Caco-2 (cell line): ENCODE measurements around the gene FOXD2. TPM values are rescaled to one million over a fixed set of nuclear protein-coding genes. Genes with fewer than 3 reads are reported as not detected.

Experiments used
- BruUV-seq: library from RNA; stranded (reverse); fragments of 400-500 nt; replicated peaks from 2 replicates; lab custom pipeline; 2021; lab: Mats Ljungman, UMichigan
- CTCF ChIA-PET: fragments of 300-600 bp; sonication (Branson Sonifier 250); formaldehyde crosslinking; loops from one replicate; lab custom pipeline; 2022; ENCODE audit warnings: antibody characterized with exemption; lab: Charles Lee
- POLR2A ChIA-PET: fragments of 300-600 bp; sonication (Branson Sonifier 250); formaldehyde crosslinking; loops from one replicate; lab custom pipeline; 2022; ENCODE audit warnings: antibody characterized with exemption; lab: Charles Lee
- DNase-seq, 2 experiments: peaks; one replicate each; pipeline versions ENCODE4 v3.0.0 to v3.0.0-alpha.2; 2020 to 2022
- H3K27me3 ChIP-seq: replicated peaks from 2 replicates; pipeline ENCODE4 v1.6.0; 2011; ENCODE audit warnings: low read length; ENCODE audit not compliant: control insufficient read depth, insufficient read depth
- H3K36me3 ChIP-seq: 2 replicates; pipeline ENCODE4 v1.5.1; 2011; ENCODE audit warnings: low read length; ENCODE audit not compliant: control insufficient read depth, insufficient read depth
- H3K4me1 ChIP-seq: fragments of 250-450 bp; sonication (Bioruptor Pico); 2 replicates; pipeline ENCODE4 v1.5.1; 2020; ENCODE audit warnings: mild to moderate bottlenecking
- H3K4me3 ChIP-seq: 2 replicates; pipeline ENCODE4 v1.5.1; 2011; ENCODE audit warnings: low read depth, mild to moderate bottlenecking, control low read depth, low read length
- H3K9me3 ChIP-seq: fragments of 250-450 bp; sonication (Bioruptor Pico); 2 replicates; pipeline ENCODE4 v1.5.1; 2020; ENCODE audit warnings: mild to moderate bottlenecking, moderate library complexity
- H3K27ac Mint-ChIP-seq: one replicate; pipeline ENCODE4 v1.8.0; 2022; ENCODE audit warnings: mixed read lengths; ENCODE audit not compliant: unreplicated experiment
- H3K27me3 Mint-ChIP-seq: one replicate; pipeline ENCODE4 v1.8.0; 2022; ENCODE audit warnings: mixed read lengths; ENCODE audit not compliant: insufficient read depth, unreplicated experiment
- H3K36me3 Mint-ChIP-seq: one replicate; pipeline ENCODE4 v1.8.0; 2022; ENCODE audit warnings: mild to moderate bottlenecking, mixed read lengths; ENCODE audit not compliant: insufficient read depth, unreplicated experiment
- H3K4me1 Mint-ChIP-seq: one replicate; pipeline ENCODE4 v1.8.0; 2022; ENCODE audit warnings: low read depth, mixed read lengths; ENCODE audit not compliant: unreplicated experiment
- H3K4me3 Mint-ChIP-seq: one replicate; pipeline ENCODE4 v1.8.0; 2022; ENCODE audit warnings: mild to moderate bottlenecking, moderate library complexity, mixed read lengths; ENCODE audit not compliant: unreplicated experiment
- H3K9me3 Mint-ChIP-seq: one replicate; pipeline ENCODE4 v1.8.0; 2022; ENCODE audit warnings: mixed read lengths; ENCODE audit not compliant: unreplicated experiment
- intact Hi-C: fragments of 100-400 bp; cut with micrococcal nuclease; formaldehyde crosslinking; loops from one replicate; pipeline ENCODE4 v1.10.0; 2022; ENCODE audit not compliant: unreplicated experiment
- total RNA-seq: library from RNA; stranded (reverse); gene quantifications from 2 replicates; pipeline ENCODE4 v1.2.3, GENCODE V29; 2022
- TF ChIP-seq, protein P1 (sequence below), 2 experiments: fragments of 200-600 bp in 1 of 2; IDR thresholded peaks; 1 replicate in 1 of 2; 2 replicates in 1 of 2; pipeline versions ENCODE4 v1.5.1 to v1.8.0; 2011 to 2022; ENCODE audit warnings: antibody characterized with exemption in 1 of 2, control low read depth in 1 of 2, inconsistent platforms in 1 of 2, low read depth in 1 of 2, low read length in 1 of 2, mild to moderate bottlenecking in 1 of 2, moderate library complexity in 1 of 2; ENCODE audit not compliant: insufficient read depth in 1 of 2, severe bottlenecking in 1 of 2, unreplicated experiment in 1 of 2

Gene FOXD2
- total RNA-seq, 1 experiment from 2014 or later: 4.6 TPM

DNA sequence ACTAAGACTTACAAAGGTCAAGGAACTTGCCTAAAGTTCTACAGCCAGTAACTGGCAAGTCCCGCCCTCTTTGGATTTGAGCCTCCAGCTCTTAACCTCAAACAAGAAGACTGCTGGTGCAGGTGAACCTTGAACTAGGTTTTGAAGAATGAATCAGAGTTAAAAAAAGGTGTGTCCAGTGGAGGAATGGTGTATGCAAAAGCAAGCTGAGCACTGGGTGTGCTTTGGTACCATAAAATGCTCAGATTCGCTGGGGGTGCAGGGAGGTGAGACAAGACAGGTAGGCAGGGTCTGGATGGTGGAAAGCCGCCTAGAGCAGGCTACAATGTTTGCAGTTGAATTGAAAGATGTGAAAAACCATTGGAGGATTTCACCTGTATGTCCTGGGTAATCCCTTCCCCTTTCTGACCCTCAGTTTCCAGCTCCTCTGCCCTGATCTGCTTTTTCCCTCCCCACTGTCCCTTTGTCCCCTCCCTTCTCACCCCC is 39.8 kb downstream of the FOXD2 start:
- Mint-ChIP-seq H3K4me3 (peak overlapping the region; percentile 67), H3K36me3 (peaks cover 5% of the 10 kb centered on the region), H3K4me1 (peaks cover 47% of the 10 kb centered on the region), H3K9me3 (no peaks in the 10 kb centered on the region), H3K27ac (peak overlapping the region; percentile 94), H3K27me3 (no peaks in the 10 kb centered on the region)
- ChIA-PET CTCF (interaction anchor here (0.6 to 3.6 kb wide), 18 partner anchors 10 to 286 kb away, joined by 3 to 71 read pairs (median 4); partner anchors contain the start of genes CMPK1 and FOXD2), POLR2A (interaction anchor here (0.5 to 1.7 kb wide), 8 partner anchors 30 to 781 kb away, joined by 3 to 23 read pairs (median 5); partner anchors contain the start of genes FOXD2 and STIL)
- TSS peak; percentile 38 for BruUV-seq
- peaks cover 50% of the 10 kb centered on the region for H3K4me1 ChIP-seq
- intact Hi-C loops: loop anchor here (1.0 kb wide), 4 partner anchors 26 to 233 kb away; no protein-coding TSS in a partner anchor
- no peaks in the 10 kb centered on the region for H3K27me3 ChIP-seq
- peak overlapping the region; percentile 13; the same call in 1 of the 2 replicates for H3K4me3 ChIP-seq
- peak; percentile 83 to 88 for DNase-seq
- TF ChIP-seq, protein P1, sequence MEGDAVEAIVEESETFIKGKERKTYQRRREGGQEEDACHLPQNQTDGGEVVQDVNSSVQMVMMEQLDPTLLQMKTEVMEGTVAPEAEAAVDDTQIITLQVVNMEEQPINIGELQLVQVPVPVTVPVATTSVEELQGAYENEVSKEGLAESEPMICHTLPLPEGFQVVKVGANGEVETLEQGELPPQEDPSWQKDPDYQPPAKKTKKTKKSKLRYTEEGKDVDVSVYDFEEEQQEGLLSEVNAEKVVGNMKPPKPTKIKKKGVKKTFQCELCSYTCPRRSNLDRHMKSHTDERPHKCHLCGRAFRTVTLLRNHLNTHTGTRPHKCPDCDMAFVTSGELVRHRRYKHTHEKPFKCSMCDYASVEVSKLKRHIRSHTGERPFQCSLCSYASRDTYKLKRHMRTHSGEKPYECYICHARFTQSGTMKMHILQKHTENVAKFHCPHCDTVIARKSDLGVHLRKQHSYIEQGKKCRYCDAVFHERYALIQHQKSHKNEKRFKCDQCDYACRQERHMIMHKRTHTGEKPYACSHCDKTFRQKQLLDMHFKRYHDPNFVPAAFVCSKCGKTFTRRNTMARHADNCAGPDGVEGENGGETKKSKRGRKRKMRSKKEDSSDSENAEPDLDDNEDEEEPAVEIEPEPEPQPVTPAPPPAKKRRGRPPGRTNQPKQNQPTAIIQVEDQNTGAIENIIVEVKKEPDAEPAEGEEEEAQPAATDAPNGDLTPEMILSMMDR (IDR thresholded peaks at IDR 0.05; ENCODE audit: insufficient read depth in 1 of 2, low read depth in 1 of 2, low read length in 1 of 2, severe bottlenecking in 1 of 2, unreplicated experiment in 1 of 2): no peak
- no peaks in the 10 kb centered on the region for H3K36me3 ChIP-seq
- H3K9me3 ChIP-seq: no peaks in the 10 kb centered on the region

DNA sequence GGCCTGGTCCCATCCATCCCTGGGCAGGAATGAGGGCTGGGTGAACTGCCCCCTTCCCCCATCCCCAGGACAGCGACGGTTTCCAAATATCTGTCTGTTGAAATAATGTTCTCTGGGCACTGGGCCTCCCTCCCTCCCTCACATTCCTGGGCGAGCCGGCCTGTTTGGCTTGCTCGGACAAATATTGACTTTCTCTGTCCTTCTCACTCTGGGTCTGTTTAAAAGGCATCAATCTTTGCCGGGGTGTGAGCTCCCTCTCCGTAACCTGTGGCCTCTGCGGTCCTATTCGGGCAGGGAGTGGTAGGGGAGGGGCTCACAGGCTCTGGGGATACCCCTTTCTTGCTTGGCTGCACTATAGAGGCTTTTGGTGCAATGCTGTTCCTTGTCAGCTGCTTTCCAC is 40.2 kb downstream of the FOXD2 start:
- TF ChIP-seq, protein P1 (IDR thresholded peaks at IDR 0.05; ENCODE audit: insufficient read depth in 1 of 2, low read depth in 1 of 2, low read length in 1 of 2, severe bottlenecking in 1 of 2, unreplicated experiment in 1 of 2): no peak
- H3K9me3 Mint-ChIP-seq: no peaks in the 10 kb centered on the region
- CTCF ChIA-PET: interaction anchor here (0.6 to 3.6 kb wide), 16 partner anchors 18 to 249 kb away, joined by 3 to 71 read pairs (median 4); partner anchors contain the start of genes CMPK1 and FOXD2
- H3K27me3 ChIP-seq: no peaks in the 10 kb centered on the region
- no TSS peak for BruUV-seq
- no peaks in the 10 kb centered on the region for H3K9me3 ChIP-seq
- H3K4me1 Mint-ChIP-seq: peaks cover 47% of the 10 kb centered on the region
- H3K27ac Mint-ChIP-seq: peak overlapping the region; percentile 94
- peak overlapping the region; percentile 13; the same call in 1 of the 2 replicates for H3K4me3 ChIP-seq
- DNase-seq: peak; percentile 91 to 93
- peaks cover 50% of the 10 kb centered on the region for H3K4me1 ChIP-seq
- peak overlapping the region; percentile 67 for H3K4me3 Mint-ChIP-seq
- peaks cover 5% of the 10 kb centered on the region for H3K36me3 Mint-ChIP-seq
- H3K36me3 ChIP-seq: no peaks in the 10 kb centered on the region
- POLR2A ChIA-PET: interaction anchor here (1.0 to 1.7 kb wide), 6 partner anchors 29 to 286 kb away, joined by 3 to 23 read pairs (median 5); partner anchors contain the start of genes FOXD2 and STIL
- H3K27me3 Mint-ChIP-seq: no peaks in the 10 kb centered on the region
- intact Hi-C loops: loop anchor here (1.0 kb wide), 3 partner anchors 25 to 232 kb away; no protein-coding TSS in a partner anchor

DNA sequence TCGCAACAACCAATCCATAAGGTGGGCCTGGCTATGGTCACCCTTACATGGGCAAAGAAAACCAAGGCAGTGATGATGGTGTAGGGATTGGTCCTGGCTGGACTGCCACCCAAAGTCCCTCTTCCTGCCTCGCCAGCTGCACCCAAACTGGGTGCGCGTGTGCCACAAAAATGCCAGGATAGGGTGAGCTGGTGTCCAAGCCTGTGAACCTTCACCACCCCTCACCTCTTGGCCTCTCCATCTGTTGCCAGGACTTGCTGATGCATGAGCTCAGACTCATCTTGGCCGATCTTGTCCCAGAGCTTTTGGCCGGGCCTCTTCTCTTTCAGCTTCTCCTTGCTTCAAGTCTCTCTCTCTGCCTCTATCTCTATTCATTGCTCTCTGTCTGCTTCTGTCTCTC is 41.8 kb downstream of the FOXD2 start:
- Mint-ChIP-seq H3K4me3 (no peak overlapping the region), H3K27me3 (no peaks in the 10 kb centered on the region), H3K4me1 (peaks cover 41% of the 10 kb centered on the region), H3K9me3 (no peaks in the 10 kb centered on the region), H3K27ac (peak overlapping the region; percentile 94), H3K36me3 (peaks cover 5% of the 10 kb centered on the region)
- Histone ChIP-seq H3K27me3 (no peaks in the 10 kb centered on the region), H3K36me3 (no peaks in the 10 kb centered on the region), H3K4me1 (peaks cover 50% of the 10 kb centered on the region), H3K4me3 (no peak overlapping the region), H3K9me3 (no peaks in the 10 kb centered on the region)
- TF ChIP-seq, protein P1 (IDR thresholded peaks at IDR 0.05; ENCODE audit: insufficient read depth in 1 of 2, low read depth in 1 of 2, low read length in 1 of 2, severe bottlenecking in 1 of 2, unreplicated experiment in 1 of 2): no peak
- no peak for DNase-seq
- CTCF ChIA-PET: interaction anchor here (0.8 kb wide), 1 partner anchor 42 kb away, joined by 4 read pairs; the partner anchor contains the start of gene FOXD2
- BruUV-seq: no TSS peak
- POLR2A ChIA-PET: no interaction called here
- intact Hi-C loops: no loop called here
